Tibial nerve (tissue), 4 donors: ENCODE results near the gene SORCS2.

Source experiments
- CTCF ChIP-seq, 5 experiments: fragments of 200-600 bp in 3 of 5; fragments of 450-650 bp in 2 of 5; sonication (generic) in 3 of 5; IDR thresholded peaks; one replicate each; pipeline ENCODE4 v1.5.1; 2016 to 2019; ENCODE audit warnings: antibody characterized with exemption in 5 of 5, mild to moderate bottlenecking in 3 of 5, moderate library complexity in 2 of 5
- EP300 ChIP-seq, 2 donors: sonication (generic); formaldehyde crosslinking; IDR thresholded peaks; one replicate each; pipeline ENCODE4 v1.6.1; 2017; ENCODE audit warnings: antibody characterized with exemption in 2 of 2, mild to moderate bottlenecking in 1 of 2
- POLR2A ChIP-seq, 2 donors: fragments of 450-650 bp; IDR thresholded peaks; one replicate each; pipeline ENCODE4 v1.6.1; 2017; ENCODE audit warnings: antibody characterized with exemption in 2 of 2, mild to moderate bottlenecking in 2 of 2, moderate library complexity in 2 of 2

GRCh38 chr4:7362341-7362740 is 170.0 kb downstream of the SORCS2 start:
- TF ChIP-seq EP300 (IDR thresholded peaks at IDR 0.05) (no peak), CTCF (IDR thresholded peaks at IDR 0.05) (no peak), POLR2A (IDR thresholded peaks at IDR 0.05) (no peak)
